ENCODE data around the gene DVL2. TPM values are rescaled to one million over a fixed set of nuclear protein-coding genes. Genes with fewer than 3 reads are reported as not detected.

Gene DVL2
- total and polyA plus RNA-seq, 2 of the 13 experiments (the other 11 are each of a cell fraction or from before 2014, with no cell fraction given) = 5.7 to 38.2 TPM

DNA sequence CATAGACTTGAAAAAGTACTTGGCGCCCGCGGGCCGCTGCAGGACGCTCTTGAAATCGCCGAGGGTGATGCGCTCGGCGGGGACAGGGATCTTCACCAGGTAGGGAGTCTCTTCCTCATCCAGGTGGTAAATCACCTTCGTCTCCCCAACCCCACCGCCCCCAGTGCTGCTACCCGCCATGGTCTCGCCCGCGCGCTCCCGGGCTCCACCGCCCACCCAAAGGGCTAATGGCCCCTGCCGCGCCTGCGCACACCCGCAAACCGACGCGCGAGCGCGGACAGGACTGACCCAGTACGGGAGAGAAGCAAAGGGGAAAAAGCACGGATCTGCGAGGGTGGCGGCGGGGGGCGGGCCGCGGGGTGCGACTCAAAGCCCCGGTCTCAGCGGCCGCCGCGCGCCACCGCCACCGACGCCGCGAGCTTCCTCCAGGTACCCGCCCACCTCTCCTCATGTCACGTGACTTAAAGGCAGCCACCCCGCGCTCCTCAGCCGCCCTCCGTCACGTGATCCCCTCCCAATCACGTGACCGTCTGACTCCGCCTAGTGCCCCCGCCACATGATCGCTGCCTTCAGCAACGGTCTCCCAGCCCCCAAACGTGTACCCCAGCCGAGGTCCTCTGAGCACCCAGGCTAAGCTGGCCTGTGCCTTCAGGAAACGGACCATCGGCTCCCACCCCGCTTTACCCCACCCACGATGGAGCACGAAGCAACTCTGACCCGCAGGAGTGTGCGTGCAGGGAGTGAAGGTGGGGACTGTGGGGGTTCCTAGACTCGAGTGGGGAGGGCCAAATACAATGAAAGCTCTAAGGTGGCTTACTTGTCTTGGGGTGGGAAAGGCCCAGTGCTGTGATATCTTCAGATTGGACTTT is at the start of gene DVL2 (continued):
- TF ChIP-seq MLLT10 (CRISPR knock-in tag; IDR thresholded peaks at IDR 0.05) (no peak), HMG20A (CRISPR knock-in tag; IDR thresholded peaks at IDR 0.05; ENCODE audit: borderline replicate concordance) (no peak), TCF12 (IDR thresholded peaks at IDR 0.05) (no peak), TCF12 (CRISPR knock-in tag; IDR thresholded peaks at IDR 0.05) (no peak), SP4 (CRISPR knock-in tag; IDR thresholded peaks at IDR 0.05) (peak; percentile 93), ZNF574 (CRISPR knock-in tag; IDR thresholded peaks at IDR 0.05) (peak; percentile 86), TARDBP (CRISPR knock-in tag; IDR thresholded peaks at IDR 0.05) (peak; percentile 80), ZNF230 (CRISPR knock-in tag; IDR thresholded peaks at IDR 0.05) (no peak), TBX3 (IDR thresholded peaks at IDR 0.05; ENCODE audit: borderline replicate concordance) (0 out of 2 replicates have a peak, but pooled peaks have one; percentile 37), FOSL1 (CRISPR knock-in tag; IDR thresholded peaks at IDR 0.05; ENCODE audit: borderline replicate concordance) (no peak), EEA1 (CRISPR knock-in tag; IDR thresholded peaks at IDR 0.05; ENCODE audit: borderline replicate concordance) (no peak), HOXA9 (CRISPR knock-in tag; IDR thresholded peaks at IDR 0.05; ENCODE audit: borderline replicate concordance) (peak; percentile 29; the same call in 1 of the 2 replicates), ZNF510 (CRISPR knock-in tag; IDR thresholded peaks at IDR 0.05; ENCODE audit: low read depth) (peak; percentile 52; the same call in 1 of the 2 replicates), KAT8 (CRISPR knock-in tag; IDR thresholded peaks at IDR 0.05) (peak; percentile 95), PHF20 (CRISPR knock-in tag; IDR thresholded peaks at IDR 0.05) (peak; percentile 93), AKAP8 (CRISPR knock-in tag; IDR thresholded peaks at IDR 0.05) (peak; percentile 100)
- TF ChIP-seq, protein P1, sequence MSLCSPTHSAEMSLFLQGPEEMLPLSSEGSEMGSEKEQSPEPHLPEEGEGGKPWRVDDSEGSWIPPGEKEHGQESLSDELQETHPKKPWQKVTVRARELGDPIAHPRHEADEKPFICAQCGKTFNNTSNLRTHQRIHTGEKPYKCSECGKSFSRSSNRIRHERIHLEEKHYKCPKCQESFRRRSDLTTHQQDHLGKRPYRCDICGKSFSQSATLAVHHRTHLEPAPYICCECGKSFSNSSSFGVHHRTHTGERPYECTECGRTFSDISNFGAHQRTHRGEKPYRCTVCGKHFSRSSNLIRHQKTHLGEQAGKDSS (CRISPR knock-in tag; IDR thresholded peaks at IDR 0.05; ENCODE audit: borderline replicate concordance, low read depth) = peak; percentile 75; the same call in 1 of the 2 replicates
- TF ChIP-seq, protein P2, sequence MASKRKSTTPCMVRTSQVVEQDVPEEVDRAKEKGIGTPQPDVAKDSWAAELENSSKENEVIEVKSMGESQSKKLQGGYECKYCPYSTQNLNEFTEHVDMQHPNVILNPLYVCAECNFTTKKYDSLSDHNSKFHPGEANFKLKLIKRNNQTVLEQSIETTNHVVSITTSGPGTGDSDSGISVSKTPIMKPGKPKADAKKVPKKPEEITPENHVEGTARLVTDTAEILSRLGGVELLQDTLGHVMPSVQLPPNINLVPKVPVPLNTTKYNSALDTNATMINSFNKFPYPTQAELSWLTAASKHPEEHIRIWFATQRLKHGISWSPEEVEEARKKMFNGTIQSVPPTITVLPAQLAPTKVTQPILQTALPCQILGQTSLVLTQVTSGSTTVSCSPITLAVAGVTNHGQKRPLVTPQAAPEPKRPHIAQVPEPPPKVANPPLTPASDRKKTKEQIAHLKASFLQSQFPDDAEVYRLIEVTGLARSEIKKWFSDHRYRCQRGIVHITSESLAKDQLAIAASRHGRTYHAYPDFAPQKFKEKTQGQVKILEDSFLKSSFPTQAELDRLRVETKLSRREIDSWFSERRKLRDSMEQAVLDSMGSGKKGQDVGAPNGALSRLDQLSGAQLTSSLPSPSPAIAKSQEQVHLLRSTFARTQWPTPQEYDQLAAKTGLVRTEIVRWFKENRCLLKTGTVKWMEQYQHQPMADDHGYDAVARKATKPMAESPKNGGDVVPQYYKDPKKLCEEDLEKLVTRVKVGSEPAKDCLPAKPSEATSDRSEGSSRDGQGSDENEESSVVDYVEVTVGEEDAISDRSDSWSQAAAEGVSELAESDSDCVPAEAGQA (IDR thresholded peaks at IDR 0.05; ENCODE audit: low read depth) = peak; percentile 68
- TF ChIP-seq, protein P2 (CRISPR knock-in tag; IDR thresholded peaks at IDR 0.05; ENCODE audit: borderline replicate concordance) = 0 out of 2 replicates have a peak, but pooled peaks have one; percentile 84

Data from HepG2 (cell line).